Fibroblast of lung (primary cell): Measurements from ENCODE around the gene PLCH2. TPM values are rescaled to one million over a fixed set of nuclear protein-coding genes. Genes with fewer than 3 reads are reported as not detected.

Source experiments
- DNase-seq, 2 donors: peaks; one replicate each; pipeline versions ENCODE4 v3.0.0 to v3.0.0-alpha.2; 2010; ENCODE audit warnings: low read depth in 2 of 2
- H2AFZ ChIP-seq: 2 replicates; pipeline ENCODE4 v1.5.1; 2012; ENCODE audit warnings: low read length, control low read depth, inconsistent platforms
- H3K27ac ChIP-seq: 2 replicates; pipeline ENCODE4 v1.5.1; 2011; ENCODE audit warnings: low read length, control low read depth; ENCODE audit not compliant: insufficient read depth
- H3K27me3 ChIP-seq: 2 replicates; pipeline ENCODE4 v1.5.1; 2011; ENCODE audit warnings: mild to moderate bottlenecking, low read length; ENCODE audit not compliant: control insufficient read depth, insufficient read depth
- H3K36me3 ChIP-seq: 2 replicates; pipeline ENCODE4 v1.5.1; 2011; ENCODE audit warnings: low read length; ENCODE audit not compliant: control insufficient read depth, insufficient read depth
- H3K4me1 ChIP-seq: 2 replicates; pipeline ENCODE4 v1.5.1; 2011; ENCODE audit warnings: low read length; ENCODE audit not compliant: control insufficient read depth, insufficient read depth; ENCODE audit errors: extremely low read depth
- H3K4me2 ChIP-seq: 2 replicates; pipeline ENCODE4 v1.5.1; 2011; ENCODE audit warnings: low read length, control low read depth; ENCODE audit not compliant: insufficient read depth; ENCODE audit errors: extremely low read depth
- H3K4me3 ChIP-seq, 4 experiments: fragments of 200-600 bp in 1 of 4; sonication (generic) in 1 of 4; replicated peaks in 1 of 4; 2 replicates each; pipeline ENCODE4 v1.5.1; 2011 to 2016; ENCODE audit warnings: low read length in 4 of 4, low read depth in 3 of 4, mild to moderate bottlenecking in 3 of 4, control low read depth in 2 of 4, inconsistent platforms in 1 of 4, mixed read lengths in 1 of 4; ENCODE audit not compliant: insufficient read depth in 1 of 4; ENCODE audit errors: control extremely low read depth in 1 of 4
- H3K79me2 ChIP-seq: 2 replicates; pipeline ENCODE4 v1.5.1; 2012; ENCODE audit warnings: mild to moderate bottlenecking, low read length, inconsistent platforms; ENCODE audit not compliant: control insufficient read depth, insufficient read depth
- H3K9ac ChIP-seq: 2 replicates; pipeline ENCODE4 v1.5.1; 2011; ENCODE audit warnings: mild to moderate bottlenecking, low read length, control low read depth; ENCODE audit not compliant: insufficient read depth
- H3K9me3 ChIP-seq: 2 replicates; pipeline ENCODE4 v1.5.1; 2012; ENCODE audit warnings: low read depth, low read length; ENCODE audit not compliant: control insufficient read depth, insufficient read depth
- H4K20me1 ChIP-seq: 2 replicates; pipeline ENCODE4 v1.5.1; 2011; ENCODE audit warnings: low read length; ENCODE audit not compliant: control insufficient read depth, insufficient read depth; ENCODE audit errors: extremely low read depth
- EZH2 ChIP-seq: IDR thresholded peaks from 2 replicates; pipeline ENCODE4 v1.5.1; 2012; ENCODE audit warnings: low read length, control low read depth, mild to moderate bottlenecking; ENCODE audit errors: missing control alignments
- polyA plus RNA-seq, 2 donors: library from polyadenylated mRNA; depleted of rRNA in 1 of 2; stranded (reverse) in 1 of 2; unstranded in 1 of 2; fragments of >200 nt; gene quantifications; 2 replicates each; pipeline ENCODE4 v1.2.1, GENCODE V29; 2011 to 2012; ENCODE audit warnings: missing spikeins in 1 of 2
- total RNA-seq: library from RNA; depleted of rRNA; stranded (reverse); fragments of >200 nt; gene quantifications from 2 replicates; pipeline ENCODE4 v1.2.1, GENCODE V29; 2014
- TF ChIP-seq, protein P1 (sequence below), 2 donors: IDR thresholded peaks in 1 of 2; conservative IDR thresholded peaks in 1 of 2; 1 replicate in 1 of 2; 2 replicates in 1 of 2; pipeline ENCODE4 v1.5.1; 2011 to 2012; ENCODE audit warnings: low read length in 2 of 2, control low read depth in 1 of 2, inconsistent platforms in 1 of 2, low read depth in 1 of 2, mild to moderate bottlenecking in 1 of 2

Gene PLCH2
- total and polyA plus RNA-seq, 2 donors (not counting 1 experiment from before 2014, with no cell fraction given): 0.02 to 0.17 TPM

DNA sequence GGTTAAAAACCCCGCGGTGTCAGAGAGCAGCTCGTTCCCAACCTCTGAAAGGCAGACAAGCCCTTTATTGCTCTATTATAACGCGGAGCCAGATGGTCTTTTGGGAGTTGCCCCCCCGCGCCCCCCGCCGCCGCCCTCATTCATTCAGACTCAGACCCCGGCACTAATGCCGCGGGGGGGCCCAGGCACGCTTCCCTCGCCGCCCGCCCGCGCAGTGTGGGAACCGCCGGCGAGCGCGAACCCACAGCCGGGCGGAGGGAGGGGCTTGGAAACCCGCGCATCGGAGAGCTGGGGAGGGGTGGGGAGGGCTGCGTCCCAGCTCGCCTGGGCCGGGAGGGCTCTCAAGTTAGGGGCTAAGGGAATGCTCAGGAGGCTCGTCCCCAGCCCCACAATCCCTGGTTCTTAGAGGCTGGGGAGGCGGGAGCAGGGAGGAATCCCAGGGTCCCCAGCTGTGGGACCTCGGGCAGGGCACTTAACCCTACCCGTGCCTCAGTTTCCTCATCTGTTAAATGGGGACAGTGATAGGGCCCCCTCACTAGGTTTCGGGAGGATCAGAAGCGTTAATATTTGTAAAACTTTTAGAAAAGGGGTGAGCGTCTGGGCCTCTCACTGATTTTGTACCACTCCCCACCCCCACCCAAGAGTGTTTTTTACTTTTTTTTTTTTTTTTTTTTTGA lies 64.9 kb downstream of the PLCH2 start:
- Histone ChIP-seq H3K79me2 (no peaks in the 10 kb centered on the region), H2AFZ (no peak overlapping the region), H3K27ac (no peak overlapping the region), H3K36me3 (no peaks in the 10 kb centered on the region), H3K9ac (no peak overlapping the region), H4K20me1 (no peaks in the 10 kb centered on the region), H3K4me3 (no peak overlapping the region), H3K9me3 (no peaks in the 10 kb centered on the region), H3K27me3 (no peaks in the 10 kb centered on the region), H3K4me1 (peaks cover 2% of the 10 kb centered on the region), H3K4me2 (no peak overlapping the region)
- DNase-seq: no peak
- TF ChIP-seq, protein P1, sequence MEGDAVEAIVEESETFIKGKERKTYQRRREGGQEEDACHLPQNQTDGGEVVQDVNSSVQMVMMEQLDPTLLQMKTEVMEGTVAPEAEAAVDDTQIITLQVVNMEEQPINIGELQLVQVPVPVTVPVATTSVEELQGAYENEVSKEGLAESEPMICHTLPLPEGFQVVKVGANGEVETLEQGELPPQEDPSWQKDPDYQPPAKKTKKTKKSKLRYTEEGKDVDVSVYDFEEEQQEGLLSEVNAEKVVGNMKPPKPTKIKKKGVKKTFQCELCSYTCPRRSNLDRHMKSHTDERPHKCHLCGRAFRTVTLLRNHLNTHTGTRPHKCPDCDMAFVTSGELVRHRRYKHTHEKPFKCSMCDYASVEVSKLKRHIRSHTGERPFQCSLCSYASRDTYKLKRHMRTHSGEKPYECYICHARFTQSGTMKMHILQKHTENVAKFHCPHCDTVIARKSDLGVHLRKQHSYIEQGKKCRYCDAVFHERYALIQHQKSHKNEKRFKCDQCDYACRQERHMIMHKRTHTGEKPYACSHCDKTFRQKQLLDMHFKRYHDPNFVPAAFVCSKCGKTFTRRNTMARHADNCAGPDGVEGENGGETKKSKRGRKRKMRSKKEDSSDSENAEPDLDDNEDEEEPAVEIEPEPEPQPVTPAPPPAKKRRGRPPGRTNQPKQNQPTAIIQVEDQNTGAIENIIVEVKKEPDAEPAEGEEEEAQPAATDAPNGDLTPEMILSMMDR (conservative IDR thresholded peaks at IDR 0.05 in 1 of 2, IDR thresholded peaks at IDR 0.05 in 1 of 2; ENCODE audit: low read depth in 1 of 2, low read length in 2 of 2): no peak

DNA sequence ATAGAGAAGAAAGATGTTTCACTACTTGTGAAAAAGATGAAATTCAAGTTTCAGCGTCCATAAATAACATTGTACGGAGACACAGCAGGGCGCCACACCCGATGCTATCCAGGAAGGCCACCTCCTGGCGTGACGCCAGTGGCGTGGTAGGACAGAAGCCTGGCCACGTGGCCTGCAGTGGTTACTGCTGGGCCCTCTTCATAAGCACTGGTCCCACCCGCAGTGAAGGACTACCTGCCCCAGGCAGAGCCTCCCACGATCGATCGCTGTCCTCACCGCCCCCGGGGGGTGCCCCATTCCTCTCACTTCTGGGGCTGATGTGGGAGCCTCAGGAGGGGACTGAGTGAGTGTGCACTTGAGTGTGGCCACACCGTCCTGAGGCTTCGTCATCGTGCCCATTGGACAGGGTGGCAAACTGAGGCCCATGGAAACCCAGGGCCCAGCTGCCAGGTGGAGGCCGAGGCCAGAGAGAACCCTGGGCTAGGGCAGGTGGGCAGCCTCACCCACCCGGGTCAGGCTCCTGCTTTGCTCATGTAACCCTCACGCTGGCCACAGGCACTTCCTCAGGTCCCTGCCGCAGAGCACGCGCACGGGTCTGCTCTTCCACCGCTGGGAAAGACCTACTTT lies 65.6 kb downstream of the PLCH2 start:
- TF ChIP-seq, protein P1 (conservative IDR thresholded peaks at IDR 0.05 in 1 of 2, IDR thresholded peaks at IDR 0.05 in 1 of 2; ENCODE audit: low read depth in 1 of 2, low read length in 2 of 2): no peak
- no peak for TF ChIP-seq EZH2
- Histone ChIP-seq H3K4me2 (no peak overlapping the region), H3K4me1 (peaks cover 2% of the 10 kb centered on the region), H2AFZ (no peak overlapping the region), H3K9ac (no peak overlapping the region), H3K27ac (no peak overlapping the region), H3K79me2 (no peaks in the 10 kb centered on the region), H3K4me3 (no peak overlapping the region), H4K20me1 (no peaks in the 10 kb centered on the region), H3K27me3 (no peaks in the 10 kb centered on the region), H3K9me3 (no peaks in the 10 kb centered on the region), H3K36me3 (no peaks in the 10 kb centered on the region)
- no peak for DNase-seq

DNA sequence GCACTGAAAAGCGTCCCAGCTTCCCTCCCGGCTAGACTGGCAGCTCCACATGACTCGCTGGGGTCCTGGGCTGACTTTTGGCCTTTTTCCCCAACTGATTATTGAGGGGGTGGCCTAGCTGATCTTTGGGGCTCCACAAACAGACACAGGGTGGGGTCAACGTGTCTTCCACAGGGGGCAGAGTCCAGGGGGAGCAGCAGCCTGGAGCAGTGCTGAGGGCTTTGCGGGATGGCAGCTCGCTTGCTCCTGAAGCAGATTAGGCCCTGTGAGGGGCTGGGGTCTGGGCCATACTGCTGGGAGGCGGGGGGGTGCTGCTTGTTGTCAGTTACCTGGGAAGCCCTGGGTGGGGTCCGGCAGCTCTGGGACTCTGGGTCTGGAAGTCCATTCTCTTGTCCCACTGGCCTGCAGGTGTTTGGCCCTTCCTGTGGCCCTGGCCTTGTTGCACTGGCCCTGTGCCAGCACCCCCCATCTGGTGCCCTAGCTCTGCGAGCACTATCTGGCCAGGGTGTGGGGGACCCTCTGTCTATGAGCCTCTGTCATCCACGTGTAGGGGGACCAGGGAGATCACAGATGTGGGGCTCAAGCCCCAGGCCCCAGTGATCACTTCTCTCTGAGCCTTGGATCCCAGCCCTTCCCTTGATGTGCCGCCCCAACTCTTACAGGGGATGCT lies 66.3 kb downstream of the PLCH2 start:
- Histone ChIP-seq H3K9me3 (no peaks in the 10 kb centered on the region), H4K20me1 (no peaks in the 10 kb centered on the region), H3K4me1 (peaks cover 2% of the 10 kb centered on the region), H2AFZ (no peak overlapping the region), H3K36me3 (no peaks in the 10 kb centered on the region), H3K27me3 (no peaks in the 10 kb centered on the region), H3K79me2 (no peaks in the 10 kb centered on the region), H3K9ac (no peak overlapping the region), H3K27ac (no peak overlapping the region), H3K4me3 (no peak overlapping the region), H3K4me2 (no peak overlapping the region)
- DNase-seq: no peak
- TF ChIP-seq, protein P1 (conservative IDR thresholded peaks at IDR 0.05 in 1 of 2, IDR thresholded peaks at IDR 0.05 in 1 of 2; ENCODE audit: low read depth in 1 of 2, low read length in 2 of 2): no peak
- TF ChIP-seq EZH2: no peak
